ENCODE data around the gene BAHCC1.

The BAHCC1 gene

DNA sequence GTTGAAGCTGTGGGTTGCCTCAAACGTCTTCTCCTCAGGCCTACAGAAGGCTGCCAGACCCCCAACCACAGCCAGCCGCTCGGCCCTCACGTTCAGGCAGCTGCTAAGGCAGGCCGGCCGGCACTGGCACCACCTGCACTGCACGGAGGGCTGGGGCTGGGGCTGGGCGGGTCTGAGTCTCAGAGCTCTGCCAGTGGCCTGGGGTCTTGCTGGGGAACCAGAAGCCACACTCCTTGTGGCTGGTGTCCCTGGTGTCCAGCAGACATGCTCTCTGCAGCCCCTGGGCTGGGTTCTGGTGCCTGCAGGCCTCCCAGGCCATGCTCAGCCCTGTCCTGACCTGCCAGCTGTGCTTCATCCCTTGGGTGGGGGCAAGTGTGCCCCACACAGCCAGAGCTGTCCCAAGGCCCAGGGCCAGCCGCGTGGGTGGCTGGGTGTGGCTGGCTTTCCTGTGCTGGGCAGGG is 42.0 kb downstream of the BAHCC1 start:
- H3K36me3 Mint-ChIP-seq (ENCODE audit: low read depth) = no peaks in the 10 kb centered on the region
- no peak for DNase-seq
- H3K9me3 Mint-ChIP-seq = no peaks in the 10 kb centered on the region
- peaks cover 3% of the 10 kb centered on the region for H3K4me1 Mint-ChIP-seq (ENCODE audit: low read depth)
- H3K27ac Mint-ChIP-seq = no peak overlapping the region
- H3K27me3 Mint-ChIP-seq = peaks cover 22% of the 10 kb centered on the region
- no peak overlapping the region for H3K4me3 Mint-ChIP-seq

DNA sequence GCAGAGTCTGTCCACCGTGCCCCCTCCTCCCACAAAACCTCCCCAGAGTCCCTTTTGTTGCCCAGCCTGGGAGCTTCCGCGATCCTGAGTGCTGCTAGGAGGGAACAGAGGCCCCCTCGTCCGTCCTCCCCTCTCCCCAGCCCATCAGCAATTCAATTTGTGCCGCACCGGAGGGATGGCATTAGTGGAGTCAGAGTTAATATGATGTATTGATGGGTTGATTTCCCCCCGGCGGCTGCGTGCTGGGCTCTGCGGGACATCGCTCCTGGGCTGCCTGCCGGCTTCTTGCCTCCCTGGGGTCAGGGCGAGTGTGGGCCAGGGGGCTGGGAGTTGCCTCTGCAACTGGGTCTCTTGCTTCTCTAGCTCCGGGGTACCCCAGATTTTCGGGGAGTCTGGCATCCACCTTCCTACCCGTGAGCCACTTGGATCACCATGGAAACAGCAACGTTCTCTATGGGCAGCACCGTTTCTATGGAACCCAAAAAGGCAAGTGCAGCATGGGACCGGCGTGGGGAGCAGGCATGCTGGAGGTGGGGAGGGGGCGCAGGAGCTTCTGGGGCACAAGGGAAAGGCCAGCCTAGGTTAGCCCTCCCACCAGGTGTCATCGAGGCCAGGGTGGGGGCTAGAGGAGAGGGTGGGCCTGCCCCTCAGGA is 42.9 kb downstream of the BAHCC1 start:
- H3K4me1 Mint-ChIP-seq (ENCODE audit: low read depth) = peaks cover 3% of the 10 kb centered on the region
- H3K36me3 Mint-ChIP-seq (ENCODE audit: low read depth) = no peaks in the 10 kb centered on the region
- peaks cover 22% of the 10 kb centered on the region for H3K27me3 Mint-ChIP-seq
- no peak overlapping the region for H3K4me3 Mint-ChIP-seq
- no peak for DNase-seq
- no peak overlapping the region for H3K27ac Mint-ChIP-seq
- H3K9me3 Mint-ChIP-seq = no peaks in the 10 kb centered on the region

GRCh38 chr17:81438688-81439087 is 43.4 kb downstream of the BAHCC1 start:
- Mint-ChIP-seq H3K9me3 (no peaks in the 10 kb centered on the region), H3K27ac (no peak overlapping the region), H3K36me3 (ENCODE audit: low read depth) (no peaks in the 10 kb centered on the region), H3K27me3 (peaks cover 21% of the 10 kb centered on the region), H3K4me3 (no peak overlapping the region), H3K4me1 (ENCODE audit: low read depth) (peaks cover 3% of the 10 kb centered on the region)
- no peak for DNase-seq

- DNase-seq = no peak
- peaks cover 3% of the 10 kb centered on the region for H3K4me1 Mint-ChIP-seq (ENCODE audit: low read depth)
- H3K4me3 Mint-ChIP-seq = no peak overlapping the region
- H3K9me3 Mint-ChIP-seq = no peaks in the 10 kb centered on the region
- H3K27ac Mint-ChIP-seq = no peak overlapping the region
- H3K36me3 Mint-ChIP-seq (ENCODE audit: low read depth) = no peaks in the 10 kb centered on the region
- H3K27me3 Mint-ChIP-seq = peaks cover 16% of the 10 kb centered on the region
Observed at GRCh38 chr17:81440051-81440471, 44.8 kb downstream of the BAHCC1 start.

- no peak overlapping the region for H3K27ac Mint-ChIP-seq
- no peak overlapping the region for H3K4me3 Mint-ChIP-seq
- no peaks in the 10 kb centered on the region for H3K9me3 Mint-ChIP-seq
- peaks cover 16% of the 10 kb centered on the region for H3K27me3 Mint-ChIP-seq
- H3K36me3 Mint-ChIP-seq (ENCODE audit: low read depth) = no peaks in the 10 kb centered on the region
- peaks cover 3% of the 10 kb centered on the region for H3K4me1 Mint-ChIP-seq (ENCODE audit: low read depth)
- DNase-seq = no peak
Observed at GRCh38 chr17:81440511-81441244, 45.4 kb downstream of the BAHCC1 start.

DNA sequence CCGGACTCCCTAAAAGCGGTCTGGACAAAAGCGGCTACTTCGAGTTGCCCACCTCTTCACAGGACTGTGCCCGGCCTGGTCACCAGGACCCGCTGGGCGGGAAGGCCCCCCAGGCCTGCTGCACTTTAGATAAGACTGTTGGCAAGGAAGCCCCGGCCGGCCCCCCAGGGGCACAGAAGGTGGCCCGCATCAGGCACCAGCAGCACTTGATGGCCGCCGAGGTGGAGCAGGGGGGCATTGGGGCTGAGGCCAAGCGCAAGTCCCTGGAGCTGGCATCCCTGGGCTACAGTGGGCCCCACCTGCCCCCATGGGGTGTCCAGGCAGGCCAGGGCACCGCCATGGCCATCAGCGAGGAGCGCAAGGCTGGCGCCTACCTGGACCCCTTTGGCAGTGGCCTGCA is 47.5 kb downstream of the BAHCC1 start:
- Mint-ChIP-seq H3K36me3 (ENCODE audit: low read depth) (no peaks in the 10 kb centered on the region), H3K27me3 (peaks cover 16% of the 10 kb centered on the region), H3K27ac (no peak overlapping the region), H3K9me3 (no peaks in the 10 kb centered on the region), H3K4me1 (ENCODE audit: low read depth) (peaks cover 3% of the 10 kb centered on the region), H3K4me3 (no peak overlapping the region)
- no peak for DNase-seq

DNA sequence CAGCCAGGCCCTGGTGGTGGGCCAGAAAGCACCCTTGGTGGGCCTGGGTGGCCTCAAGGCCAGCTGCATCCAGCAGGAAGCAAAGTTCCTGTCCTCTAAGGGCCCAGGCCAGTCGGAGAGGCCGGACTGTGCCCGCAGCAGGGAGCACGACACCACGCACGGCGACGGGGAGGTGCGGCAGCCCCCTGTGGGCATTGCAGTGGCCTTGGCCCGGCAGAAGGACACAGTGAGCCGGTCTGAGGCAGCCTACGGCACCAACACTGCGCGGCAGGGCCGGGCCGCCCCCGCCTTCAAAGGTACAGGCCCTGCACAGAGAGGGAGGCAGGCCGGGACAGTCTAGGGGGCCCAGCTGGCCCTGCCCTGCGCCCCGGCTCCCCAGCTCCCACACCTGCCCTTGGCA is 48.0 kb downstream of the BAHCC1 start:
- peaks cover 11% of the 10 kb centered on the region for H3K27me3 Mint-ChIP-seq
- no peaks in the 10 kb centered on the region for H3K36me3 Mint-ChIP-seq (ENCODE audit: low read depth)
- no peak overlapping the region for H3K27ac Mint-ChIP-seq
- no peak overlapping the region for H3K4me3 Mint-ChIP-seq
- DNase-seq = no peak
- H3K4me1 Mint-ChIP-seq (ENCODE audit: low read depth) = peaks cover 3% of the 10 kb centered on the region
- no peaks in the 10 kb centered on the region for H3K9me3 Mint-ChIP-seq

DNA sequence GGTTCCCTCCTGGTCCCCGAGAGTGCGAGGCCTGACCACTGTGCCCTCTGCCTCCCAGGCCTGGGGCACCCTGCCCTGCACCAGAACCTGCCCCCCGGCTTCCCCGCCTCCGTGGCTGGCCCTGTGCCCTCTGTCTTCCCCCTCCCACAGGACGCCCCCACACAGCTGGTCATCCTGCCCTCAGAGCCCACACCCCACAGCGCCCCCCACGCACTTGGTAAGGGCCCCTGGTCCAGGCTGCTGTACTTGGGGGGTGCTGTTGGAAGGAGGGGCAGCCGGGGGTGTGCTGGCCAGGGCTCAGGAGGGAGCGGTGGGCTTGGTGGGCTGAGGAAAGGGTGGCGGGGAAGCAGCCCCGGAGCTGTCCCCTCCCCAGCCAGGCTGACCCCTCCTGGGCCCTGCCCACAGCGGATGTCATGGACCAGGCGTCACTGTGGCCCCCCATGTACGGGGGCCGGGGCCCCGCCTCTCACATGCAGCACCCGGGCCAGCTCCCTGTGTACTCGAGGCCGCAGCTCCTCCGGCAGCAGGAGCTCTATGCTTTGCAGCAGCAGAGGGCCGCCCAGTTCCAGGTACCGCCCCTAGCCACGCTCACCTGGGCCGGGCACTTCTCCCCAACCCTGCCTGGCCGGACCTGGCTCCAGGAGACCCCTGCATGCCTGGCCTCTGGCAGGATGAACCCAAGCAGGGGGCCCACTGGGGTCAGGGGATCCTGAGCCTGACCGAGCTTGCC is 49.5 kb downstream of the BAHCC1 start:
- Mint-ChIP-seq H3K27me3 (peaks cover 5% of the 10 kb centered on the region), H3K27ac (no peak overlapping the region), H3K9me3 (no peaks in the 10 kb centered on the region)

DNA sequence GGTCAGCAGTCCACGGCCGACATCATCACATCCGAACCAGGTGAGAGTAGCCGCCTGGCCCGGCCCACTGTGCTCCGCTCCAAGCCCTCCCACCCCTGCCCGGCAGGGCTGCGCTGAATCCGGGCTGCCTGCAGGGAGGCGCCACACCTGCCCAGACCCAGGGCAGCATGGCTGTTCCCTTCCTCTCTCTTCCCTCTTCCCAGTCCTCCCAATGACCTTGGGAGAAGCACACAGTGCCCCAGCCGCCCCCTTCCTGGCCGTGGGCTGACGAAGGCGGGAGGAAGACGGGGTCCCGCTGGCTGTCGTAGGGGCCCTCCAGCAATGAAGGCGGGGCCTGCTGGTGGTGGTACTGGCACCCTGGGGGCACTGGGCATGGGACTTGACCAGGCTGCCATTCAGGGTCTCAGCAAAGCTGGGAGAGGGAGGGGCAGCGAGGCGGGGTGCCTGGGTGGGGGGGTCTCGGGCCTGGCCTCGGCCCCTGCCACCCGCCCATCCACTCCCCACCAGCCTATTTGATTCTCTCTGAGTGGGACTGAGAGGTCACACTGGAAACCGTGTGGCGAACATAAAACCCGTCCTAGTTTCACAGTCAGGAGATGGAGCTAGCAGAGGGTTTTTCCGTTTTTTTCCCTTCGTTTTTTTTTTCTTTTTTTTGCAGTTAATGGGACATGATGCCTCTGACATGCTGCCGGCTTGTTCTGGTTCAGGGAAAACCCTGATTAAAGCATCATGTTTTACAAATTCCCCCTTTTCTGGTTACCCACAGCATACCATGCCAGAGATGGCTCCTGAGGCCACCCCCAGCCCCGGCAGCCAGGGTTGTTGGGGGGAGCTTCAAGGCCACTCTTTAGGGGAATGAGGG is 50.6 kb downstream of the BAHCC1 start:
- no peak for DNase-seq
- no peaks in the 10 kb centered on the region for H3K27me3 Mint-ChIP-seq
- H3K9me3 Mint-ChIP-seq = no peaks in the 10 kb centered on the region
- no peak overlapping the region for H3K27ac Mint-ChIP-seq
- H3K4me3 Mint-ChIP-seq = no peak overlapping the region
- no peaks in the 10 kb centered on the region for H3K36me3 Mint-ChIP-seq (ENCODE audit: low read depth)
- H3K4me1 Mint-ChIP-seq (ENCODE audit: low read depth) = no peaks in the 10 kb centered on the region

More for the DNA sequence above, 49.5 kb downstream of the BAHCC1 start:
- H3K36me3 Mint-ChIP-seq (ENCODE audit: low read depth) = no peaks in the 10 kb centered on the region
- no peak for DNase-seq
- no peak overlapping the region for H3K4me3 Mint-ChIP-seq
- H3K4me1 Mint-ChIP-seq (ENCODE audit: low read depth) = no peaks in the 10 kb centered on the region

GRCh38 chr17:81447331-81447933 is 52.2 kb downstream of the BAHCC1 start:
- Mint-ChIP-seq H3K27me3 (no peaks in the 10 kb centered on the region), H3K4me1 (ENCODE audit: low read depth) (no peaks in the 10 kb centered on the region), H3K4me3 (no peak overlapping the region), H3K36me3 (ENCODE audit: low read depth) (no peaks in the 10 kb centered on the region), H3K9me3 (no peaks in the 10 kb centered on the region), H3K27ac (no peak overlapping the region)
- DNase-seq = no peak

- no peak for DNase-seq
- Mint-ChIP-seq H3K4me3 (no peak overlapping the region), H3K27ac (no peak overlapping the region), H3K27me3 (no peaks in the 10 kb centered on the region), H3K9me3 (no peaks in the 10 kb centered on the region), H3K4me1 (ENCODE audit: low read depth) (peaks cover 4% of the 10 kb centered on the region), H3K36me3 (ENCODE audit: low read depth) (no peaks in the 10 kb centered on the region)
Observed at GRCh38 chr17:81448442-81448841, 53.2 kb downstream of the BAHCC1 start.

- Mint-ChIP-seq H3K36me3 (ENCODE audit: low read depth) (no peaks in the 10 kb centered on the region), H3K9me3 (no peaks in the 10 kb centered on the region), H3K27me3 (no peaks in the 10 kb centered on the region), H3K27ac (no peak overlapping the region), H3K4me3 (no peak overlapping the region), H3K4me1 (ENCODE audit: low read depth) (peaks cover 8% of the 10 kb centered on the region)
- no peak for DNase-seq
Observed at GRCh38 chr17:81448950-81449349, 53.7 kb downstream of the BAHCC1 start.

- H3K9me3 Mint-ChIP-seq = no peaks in the 10 kb centered on the region
- H3K27ac Mint-ChIP-seq = no peak overlapping the region
- no peaks in the 10 kb centered on the region for H3K36me3 Mint-ChIP-seq (ENCODE audit: low read depth)
- peaks cover 8% of the 10 kb centered on the region for H3K4me1 Mint-ChIP-seq (ENCODE audit: low read depth)
- no peaks in the 10 kb centered on the region for H3K27me3 Mint-ChIP-seq
- H3K4me3 Mint-ChIP-seq = no peak overlapping the region
- DNase-seq = no peak
Observed at GRCh38 chr17:81449351-81449750, 54.1 kb downstream of the BAHCC1 start.

GRCh38 chr17:81451823-81452222 is 56.6 kb downstream of the BAHCC1 start:
- Mint-ChIP-seq H3K4me3 (no peak overlapping the region), H3K4me1 (ENCODE audit: low read depth) (peaks cover 8% of the 10 kb centered on the region), H3K27ac (no peak overlapping the region), H3K27me3 (peaks cover 3% of the 10 kb centered on the region), H3K9me3 (no peaks in the 10 kb centered on the region), H3K36me3 (ENCODE audit: low read depth) (no peaks in the 10 kb centered on the region)
- DNase-seq = no peak
